Measurements from ENCODE around the gene PRSS21. TPM values are rescaled to one million over a fixed set of nuclear protein-coding genes. Genes with fewer than 3 reads are reported as not detected.

The PRSS21 gene
- polyA plus RNA-seq, 3 donors, result 2.1 to 9.0 (median 3.1) TPM

GRCh38 chr16:2822158-2822495 is 5.1 kb downstream of the PRSS21 start:
- no peaks in the 10 kb centered on the region for H3K36me3 ChIP-seq (replicated peaks in 1 of 2; ENCODE audit: control insufficient read depth in 1 of 2, insufficient read depth in 2 of 2, low read length in 2 of 2)
- peaks cover 3% of the 10 kb centered on the region for H3K4me1 Mint-ChIP-seq
- no peak overlapping the region for H3K4me2 ChIP-seq (replicated peaks; ENCODE audit: extremely low read depth, low read length, poor library complexity, severe bottlenecking)
- no peak overlapping the region for H3K4me3 ChIP-seq (replicated peaks in 1 of 3; ENCODE audit: low read depth in 2 of 3, low read length in 3 of 3)
- no peak overlapping the region for H3K27ac Mint-ChIP-seq
- no peaks in the 10 kb centered on the region for H3K79me2 ChIP-seq (ENCODE audit: insufficient read depth, low read length)
- DNase-seq, result no peak
- no peaks in the 10 kb centered on the region for H4K20me1 ChIP-seq (ENCODE audit: insufficient read depth, low read length)
- peaks cover 2 to 6% (median 4%) of the 10 kb centered on the region in 3 donors for H3K27me3 Mint-ChIP-seq (ENCODE audit: low read depth in 3 of 3)
- no peak overlapping the region for H3K4me3 Mint-ChIP-seq
- TF ChIP-seq CTCF (IDR thresholded peaks at IDR 0.05), result no peak
- H3K9me3 ChIP-seq (replicated peaks in 1 of 2; ENCODE audit: control insufficient read depth in 1 of 2, insufficient read depth in 1 of 2, low read length in 2 of 2), result no peaks in the 10 kb centered on the region
- no peak overlapping the region for H2AFZ ChIP-seq (ENCODE audit: insufficient read depth, low read depth, low read length, poor library complexity, severe bottlenecking)
- H3K4me1 ChIP-seq (ENCODE audit: control insufficient read depth in 1 of 2, insufficient read depth in 2 of 2, low read length in 2 of 2), result no peaks in the 10 kb centered on the region
- no peaks in the 10 kb centered on the region for H3K36me3 Mint-ChIP-seq
- H3K9ac ChIP-seq (ENCODE audit: insufficient read depth, low read length, poor library complexity, severe bottlenecking), result no peak overlapping the region
- H3K27me3 ChIP-seq (ENCODE audit: control insufficient read depth in 2 of 2, insufficient read depth in 2 of 2, low read length in 2 of 2), result no peaks in the 10 kb centered on the region
- H3K27ac ChIP-seq (ENCODE audit: low read depth in 1 of 2, low read length in 2 of 2), result no peak overlapping the region
- H3K9me3 Mint-ChIP-seq, result no peaks in the 10 kb centered on the region
- WGBS (ENCODE audit: insufficient coverage), result 100% methylated on average over 3 of the region's 8 CpGs
- intact Hi-C loops (cut with micrococcal nuclease), result loop anchor here (5.0 kb wide), 2 partner anchors 35 to 40 kb away; partner anchors contain the start of gene PRSS33 (in 1 of the 2)

- TF ChIP-seq CTCF (IDR thresholded peaks at IDR 0.05), result no peak
- H3K9me3 ChIP-seq (replicated peaks in 1 of 2; ENCODE audit: control insufficient read depth in 1 of 2, insufficient read depth in 1 of 2, low read length in 2 of 2), result no peaks in the 10 kb centered on the region
- H3K4me2 ChIP-seq (replicated peaks; ENCODE audit: extremely low read depth, low read length, poor library complexity, severe bottlenecking), result no peak overlapping the region
- H3K4me1 ChIP-seq (ENCODE audit: control insufficient read depth in 1 of 2, insufficient read depth in 2 of 2, low read length in 2 of 2), result no peaks in the 10 kb centered on the region
- no peak overlapping the region for H3K4me3 ChIP-seq (replicated peaks in 1 of 3; ENCODE audit: low read depth in 2 of 3, low read length in 3 of 3)
- H3K36me3 ChIP-seq (replicated peaks in 1 of 2; ENCODE audit: control insufficient read depth in 1 of 2, insufficient read depth in 2 of 2, low read length in 2 of 2), result no peaks in the 10 kb centered on the region
- no peak for DNase-seq
- H3K9ac ChIP-seq (ENCODE audit: insufficient read depth, low read length, poor library complexity, severe bottlenecking), result no peak overlapping the region
- intact Hi-C loops (cut with micrococcal nuclease), result loop anchor here (5.0 kb wide), 2 partner anchors 35 to 40 kb away; partner anchors contain the start of gene PRSS33 (in 1 of the 2)
- Mint-ChIP-seq H3K36me3 (no peaks in the 10 kb centered on the region), H3K4me3 (no peak overlapping the region), H3K9me3 (no peaks in the 10 kb centered on the region), H3K27ac (no peak overlapping the region), H3K4me1 (peaks cover 3% of the 10 kb centered on the region), H3K27me3 (ENCODE audit: low read depth in 3 of 3) (peaks cover 2 to 6% (median 5%) of the 10 kb centered on the region in 3 donors)
- no peaks in the 10 kb centered on the region for H3K27me3 ChIP-seq (ENCODE audit: control insufficient read depth in 2 of 2, insufficient read depth in 2 of 2, low read length in 2 of 2)
- WGBS (ENCODE audit: insufficient coverage), result 37% methylated on average over 3 of the region's 4 CpGs
- no peak overlapping the region for H3K27ac ChIP-seq (ENCODE audit: low read depth in 1 of 2, low read length in 2 of 2)
- no peak overlapping the region for H2AFZ ChIP-seq (ENCODE audit: insufficient read depth, low read depth, low read length, poor library complexity, severe bottlenecking)
- H3K79me2 ChIP-seq (ENCODE audit: insufficient read depth, low read length), result no peaks in the 10 kb centered on the region
- H4K20me1 ChIP-seq (ENCODE audit: insufficient read depth, low read length), result no peaks in the 10 kb centered on the region
These were observed 5.5 kb downstream of the PRSS21 start for GRCh38 chr16:2822496-2822895.
